Loucy (cell line): ENCODE measurements around the gene UMODL1.

Experiments used
- H2AFZ ChIP-seq: fragments of 200-600 bp; sonication (generic); 2 replicates; pipeline ENCODE4 v1.6.0; 2016; ENCODE audit warnings: antibody characterized with exemption, mild to moderate bottlenecking, low read length, moderate library complexity
- H3F3A ChIP-seq: fragments of 200-600 bp; 2 replicates; pipeline ENCODE4 v1.6.0; 2016; ENCODE audit warnings: antibody characterized with exemption, low read depth, mild to moderate bottlenecking
- H3K27me3 ChIP-seq: fragments of 200-600 bp; sonication (generic); 2 replicates; pipeline ENCODE4 v1.6.1; 2014; ENCODE audit warnings: low read length, mild to moderate bottlenecking; ENCODE audit not compliant: insufficient read depth, poor library complexity, severe bottlenecking
- H3K36me3 ChIP-seq: fragments of 200-600 bp; sonication (generic); 2 replicates; pipeline ENCODE4 v1.6.1; 2016; ENCODE audit warnings: low read length; ENCODE audit not compliant: insufficient read depth
- H3K4me1 ChIP-seq: fragments of 200-600 bp; sonication (generic); 2 replicates; pipeline ENCODE4 v1.5.1; 2014; ENCODE audit warnings: low read length, mild to moderate bottlenecking; ENCODE audit not compliant: insufficient read depth, poor library complexity, severe bottlenecking
- H3K4me2 ChIP-seq: fragments of 200-600 bp; sonication (generic); 2 replicates; pipeline ENCODE4 v1.6.0; 2014; ENCODE audit warnings: antibody characterized with exemption, low read length, low read depth, mild to moderate bottlenecking; ENCODE audit not compliant: poor library complexity, severe bottlenecking
- H3K4me3 ChIP-seq: fragments of 200-600 bp; sonication (generic); 2 replicates; pipeline ENCODE4 v1.5.1; 2014; ENCODE audit warnings: low read length, mild to moderate bottlenecking, mixed read lengths; ENCODE audit not compliant: poor library complexity, severe bottlenecking
- H3K79me2 ChIP-seq: fragments of 200-600 bp; sonication (generic); 2 replicates; pipeline ENCODE4 v1.6.1; 2014; ENCODE audit warnings: low read length; ENCODE audit not compliant: insufficient read depth
- H3K9ac ChIP-seq: fragments of 200-600 bp; sonication (generic); 2 replicates; pipeline ENCODE4 v1.6.0; 2014; ENCODE audit warnings: mild to moderate bottlenecking, low read depth, low read length, moderate library complexity; ENCODE audit not compliant: poor library complexity, severe bottlenecking
- H3K9me2 ChIP-seq: fragments of 200-600 bp; sonication (generic); replicated peaks from 2 replicates; pipeline ENCODE4 v1.6.1; 2016; ENCODE audit warnings: low read depth, low read length, mixed read lengths
- H3K9me3 ChIP-seq: fragments of 200-600 bp; sonication (generic); 2 replicates; pipeline ENCODE4 v1.6.1; 2014; ENCODE audit warnings: mild to moderate bottlenecking, antibody characterized with exemption, low read length, low read depth; ENCODE audit not compliant: insufficient read depth
- H4K20me1 ChIP-seq: fragments of 200-600 bp; sonication (generic); 2 replicates; pipeline ENCODE4 v1.6.0; 2014; ENCODE audit warnings: antibody characterized with exemption, low read length, mild to moderate bottlenecking; ENCODE audit not compliant: insufficient read depth, poor library complexity, severe bottlenecking
- EZH2phosphoT487 ChIP-seq: fragments of 200-600 bp; IDR thresholded peaks from 2 replicates; pipeline ENCODE4 v1.6.1; 2018; ENCODE audit warnings: antibody characterized with exemption, mild to moderate bottlenecking, moderate library complexity, borderline replicate concordance
- TF ChIP-seq, protein P1 (sequence below): fragments of 200-600 bp; sonication (generic); conservative IDR thresholded peaks from 2 replicates; pipeline ENCODE4 v1.5.1; 2014; ENCODE audit warnings: mild to moderate bottlenecking, antibody characterized with exemption, low read length

Gene UMODL1

DNA sequence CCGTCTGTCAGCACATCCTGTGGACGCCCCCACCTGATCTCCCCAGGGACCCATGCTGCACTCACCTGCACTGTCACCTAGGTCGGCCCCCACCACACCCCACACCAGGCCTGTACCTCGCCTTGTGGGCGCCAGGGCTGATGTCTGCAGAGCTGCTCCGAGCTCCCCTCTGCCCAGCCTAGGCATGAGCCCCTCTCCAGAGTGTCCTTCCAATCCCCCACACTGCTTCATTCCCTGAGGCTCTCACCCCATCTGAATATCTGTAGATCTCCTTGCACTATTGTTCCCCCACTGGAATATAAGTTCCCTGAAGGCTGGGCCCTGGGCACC, 12.2 kb downstream of the UMODL1 start:
- TF ChIP-seq, protein P1, sequence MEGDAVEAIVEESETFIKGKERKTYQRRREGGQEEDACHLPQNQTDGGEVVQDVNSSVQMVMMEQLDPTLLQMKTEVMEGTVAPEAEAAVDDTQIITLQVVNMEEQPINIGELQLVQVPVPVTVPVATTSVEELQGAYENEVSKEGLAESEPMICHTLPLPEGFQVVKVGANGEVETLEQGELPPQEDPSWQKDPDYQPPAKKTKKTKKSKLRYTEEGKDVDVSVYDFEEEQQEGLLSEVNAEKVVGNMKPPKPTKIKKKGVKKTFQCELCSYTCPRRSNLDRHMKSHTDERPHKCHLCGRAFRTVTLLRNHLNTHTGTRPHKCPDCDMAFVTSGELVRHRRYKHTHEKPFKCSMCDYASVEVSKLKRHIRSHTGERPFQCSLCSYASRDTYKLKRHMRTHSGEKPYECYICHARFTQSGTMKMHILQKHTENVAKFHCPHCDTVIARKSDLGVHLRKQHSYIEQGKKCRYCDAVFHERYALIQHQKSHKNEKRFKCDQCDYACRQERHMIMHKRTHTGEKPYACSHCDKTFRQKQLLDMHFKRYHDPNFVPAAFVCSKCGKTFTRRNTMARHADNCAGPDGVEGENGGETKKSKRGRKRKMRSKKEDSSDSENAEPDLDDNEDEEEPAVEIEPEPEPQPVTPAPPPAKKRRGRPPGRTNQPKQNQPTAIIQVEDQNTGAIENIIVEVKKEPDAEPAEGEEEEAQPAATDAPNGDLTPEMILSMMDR, result no peak
- no peak for TF ChIP-seq EZH2phosphoT487
- Histone ChIP-seq H3F3A (no peaks in the 10 kb centered on the region), H3K36me3 (no peaks in the 10 kb centered on the region), H3K4me1 (peaks cover 7% of the 10 kb centered on the region), H3K4me3 (no peak overlapping the region), H3K9me3 (no peaks in the 10 kb centered on the region), H4K20me1 (no peaks in the 10 kb centered on the region), H3K4me2 (no peak overlapping the region), H3K9ac (no peak overlapping the region), H3K79me2 (no peaks in the 10 kb centered on the region), H2AFZ (no peak overlapping the region), H3K27me3 (no peaks in the 10 kb centered on the region), H3K9me2 (no peaks in the 10 kb centered on the region)

DNA sequence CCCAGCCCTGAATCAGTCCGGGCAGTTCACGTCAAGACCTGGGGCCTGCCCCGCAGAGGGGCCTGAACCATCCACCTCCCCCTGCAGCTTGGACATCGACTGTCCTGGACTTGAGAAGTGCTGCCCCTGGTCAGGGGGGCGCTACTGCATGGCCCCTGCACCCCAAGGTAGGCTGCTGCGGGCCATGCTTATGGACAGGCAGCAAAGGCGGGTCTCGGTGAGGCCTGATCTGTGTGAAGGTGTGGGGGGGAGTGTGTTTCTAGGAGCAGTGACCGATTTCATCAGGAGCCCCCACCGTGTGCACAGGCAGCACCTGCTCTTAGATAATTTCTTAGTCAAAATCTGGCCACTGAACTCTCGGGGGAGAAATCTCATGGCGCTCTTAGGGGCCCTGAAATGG, 13.0 kb downstream of the UMODL1 start:
- H2AFZ ChIP-seq, result no peak overlapping the region

DNA sequence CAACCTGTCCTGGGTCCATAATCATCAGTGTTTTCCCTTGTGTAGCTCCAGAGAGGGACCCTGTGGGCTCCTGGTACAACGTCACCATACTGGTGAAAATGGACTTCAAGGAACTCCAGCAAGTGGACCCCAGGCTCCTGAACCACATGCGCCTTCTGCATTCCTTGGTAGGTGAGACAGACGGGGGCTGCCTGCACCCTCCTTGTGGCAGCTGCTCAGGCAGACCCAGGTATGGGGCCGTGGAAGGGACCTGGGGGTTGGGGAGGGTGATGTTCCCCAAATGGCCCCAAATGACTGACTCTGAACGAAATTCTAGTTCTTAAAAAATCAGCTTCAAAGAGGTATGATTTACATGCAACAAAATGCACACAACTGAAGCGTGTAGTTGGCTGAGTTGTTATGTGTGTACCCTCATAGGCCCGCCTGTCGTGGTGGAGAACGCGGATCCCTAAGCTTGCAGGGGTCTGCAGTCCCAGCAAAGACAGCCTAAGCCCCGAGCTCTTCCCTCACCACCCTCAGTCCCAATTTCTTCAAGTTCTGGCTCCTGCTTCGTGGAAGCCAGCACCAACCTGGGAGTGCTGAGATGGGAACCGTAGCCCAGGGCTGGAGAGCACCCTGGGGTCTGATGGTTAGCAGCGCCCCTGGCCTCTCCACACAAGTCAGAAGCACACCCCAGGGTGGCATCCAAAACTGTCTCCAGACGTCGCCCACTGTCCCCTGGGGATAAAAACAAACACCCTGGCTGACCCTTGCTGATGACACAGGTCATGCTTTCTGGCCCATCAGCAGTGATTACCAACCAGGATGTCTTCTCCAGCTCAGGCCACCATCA, 14.3 kb downstream of the UMODL1 start:
- Histone ChIP-seq H3F3A (no peaks in the 10 kb centered on the region), H3K4me2 (no peak overlapping the region), H3K9me2 (no peaks in the 10 kb centered on the region), H3K36me3 (no peaks in the 10 kb centered on the region), H3K79me2 (no peaks in the 10 kb centered on the region), H3K4me3 (no peak overlapping the region), H2AFZ (no peak overlapping the region), H4K20me1 (no peaks in the 10 kb centered on the region), H3K27me3 (no peaks in the 10 kb centered on the region), H3K9ac (no peak overlapping the region), H3K4me1 (peaks cover 14% of the 10 kb centered on the region), H3K9me3 (no peaks in the 10 kb centered on the region)
- no peak for TF ChIP-seq EZH2phosphoT487
- TF ChIP-seq, protein P1, result no peak

More for the DNA sequence above, 13.0 kb downstream of the UMODL1 start:
- no peak overlapping the region for H3K4me2 ChIP-seq
- H3F3A ChIP-seq, result no peaks in the 10 kb centered on the region
- H3K79me2 ChIP-seq, result no peaks in the 10 kb centered on the region
- no peak overlapping the region for H3K4me3 ChIP-seq
- no peaks in the 10 kb centered on the region for H3K27me3 ChIP-seq
- no peak overlapping the region for H3K9ac ChIP-seq
- H4K20me1 ChIP-seq, result no peaks in the 10 kb centered on the region
- TF ChIP-seq, protein P1, result no peak
- no peak for TF ChIP-seq EZH2phosphoT487
- H3K9me3 ChIP-seq, result no peaks in the 10 kb centered on the region
- H3K36me3 ChIP-seq, result no peaks in the 10 kb centered on the region
- peaks cover 9% of the 10 kb centered on the region for H3K4me1 ChIP-seq
- H3K9me2 ChIP-seq, result no peaks in the 10 kb centered on the region
